GM18499 (cell line): ENCODE data around the gene KIT.
"Not testable (repeated sequence)": the region's sequence is repeated elsewhere in the genome, so short reads cannot be mapped to it uniquely, and the experiment has no call there.

Experiments used
- ATAC-seq: cut with Tn5 transposase; IDR thresholded peaks from one replicate; pipeline ENCODE4 v1.9.1; 2021; ENCODE audit warnings: moderate number of reproducible peaks; ENCODE audit not compliant: insufficient read depth, unreplicated experiment

The KIT gene

DNA sequence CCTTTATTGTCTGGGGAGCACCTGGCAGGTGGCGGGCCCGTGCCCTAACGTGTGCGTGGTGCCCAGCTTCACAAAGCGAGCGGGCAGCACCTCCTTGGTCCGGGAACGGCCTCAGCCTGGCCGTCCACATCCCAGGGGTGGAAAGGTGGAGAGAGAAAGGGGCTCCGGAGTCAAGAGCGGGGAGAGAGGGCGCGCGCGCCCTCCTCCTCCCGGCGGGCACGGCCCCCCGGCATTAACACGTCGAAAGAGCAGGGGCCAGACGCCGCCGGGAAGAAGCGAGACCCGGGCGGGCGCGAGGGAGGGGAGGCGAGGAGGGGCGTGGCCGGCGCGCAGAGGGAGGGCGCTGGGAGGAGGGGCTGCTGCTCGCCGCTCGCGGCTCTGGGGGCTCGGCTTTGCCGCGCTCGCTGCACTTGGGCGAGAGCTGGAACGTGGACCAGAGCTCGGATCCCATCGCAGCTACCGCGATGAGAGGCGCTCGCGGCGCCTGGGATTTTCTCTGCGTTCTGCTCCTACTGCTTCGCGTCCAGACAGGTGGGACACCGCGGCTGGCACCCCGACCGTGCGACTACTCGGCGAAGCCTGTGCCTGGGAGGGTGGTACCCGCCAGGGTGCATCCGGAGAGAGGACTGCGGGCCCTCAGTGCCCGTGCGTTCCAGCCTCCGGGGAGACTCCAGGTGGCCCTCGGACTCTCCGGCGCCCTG lies at the start of gene KIT:
TSS of gene KIT (plus strand) at position 407 of the 701 bp plus-strand sequence. CDS start at position 465, 58 bp downstream.
- no peak for ATAC-seq

DNA sequence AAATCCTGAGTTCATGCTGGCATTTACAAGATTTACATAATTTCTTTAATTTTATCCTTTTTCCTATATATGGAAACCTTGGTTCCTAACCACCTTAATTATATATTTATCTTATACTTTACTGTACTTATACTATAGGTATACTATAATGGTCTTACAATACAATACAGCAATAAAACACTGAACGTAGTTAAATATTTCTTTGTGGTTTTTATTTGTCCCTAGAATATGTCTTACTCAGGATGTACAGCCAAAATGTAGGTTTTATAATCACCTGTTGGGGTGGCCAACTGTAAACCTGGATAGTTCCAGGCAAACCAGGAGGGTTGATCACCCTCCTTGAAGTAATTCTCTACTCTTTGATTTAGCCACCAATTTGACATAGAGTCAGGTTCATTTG lies 48.4 kb upstream of the KIT start:
- no peak for ATAC-seq

DNA sequence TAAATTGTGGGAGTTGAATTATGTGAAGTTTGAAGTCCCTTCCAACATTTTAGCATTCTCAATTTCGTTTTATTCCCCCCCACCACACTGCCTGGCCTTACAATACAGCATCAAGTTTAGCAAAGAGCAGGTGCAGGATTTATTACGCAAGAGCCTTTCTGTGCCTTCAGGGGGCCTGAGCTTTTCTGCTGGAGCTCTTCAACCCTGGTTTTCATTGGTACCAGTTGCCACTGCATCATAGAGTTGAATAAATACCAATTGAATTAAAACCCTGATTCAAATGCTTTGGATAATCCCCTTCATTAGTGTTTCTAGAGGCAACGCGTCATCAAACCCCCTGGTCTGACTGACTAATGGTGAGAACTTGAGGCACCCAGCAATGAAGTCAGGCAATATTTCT lies 43.6 kb upstream of the KIT start:
- no peak for ATAC-seq

DNA sequence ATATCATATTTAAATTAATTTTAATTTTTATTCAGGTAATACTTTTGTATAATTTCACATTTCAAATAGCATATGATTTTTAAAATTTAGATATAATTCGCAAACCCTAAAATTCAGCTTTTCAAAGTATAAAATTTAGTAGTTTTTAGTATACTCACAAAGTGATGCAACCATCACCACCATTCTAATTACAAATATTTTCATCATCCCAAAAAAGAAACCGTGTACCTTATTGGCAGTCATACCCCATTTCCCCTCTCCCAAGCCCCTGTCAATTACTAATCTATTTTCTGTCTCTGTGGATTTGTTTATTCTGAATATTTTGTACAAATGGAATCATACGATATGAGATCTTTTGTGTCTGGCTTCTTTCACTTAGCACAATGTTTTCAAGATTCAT lies 37.0 kb upstream of the KIT start:
- no peak for ATAC-seq

DNA sequence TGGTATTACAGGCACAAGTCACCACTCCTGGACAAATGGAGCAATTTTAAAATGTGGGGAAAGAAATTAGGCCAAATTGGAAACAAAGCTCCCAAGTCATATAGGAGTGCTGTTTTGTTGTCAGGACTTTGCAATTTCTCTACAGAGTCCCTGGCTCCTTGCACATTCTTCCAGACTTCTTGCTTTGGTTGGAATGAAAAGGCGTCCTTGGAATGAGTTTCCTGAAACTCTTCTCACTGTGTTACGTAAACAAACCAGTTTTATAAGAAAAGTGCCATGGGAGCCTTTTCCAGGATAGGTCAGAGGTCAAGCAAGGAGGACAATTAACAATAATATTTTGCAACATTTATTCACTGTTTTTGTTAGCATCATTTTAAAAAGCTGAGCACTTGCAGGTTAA lies 32.4 kb upstream of the KIT start:
- ATAC-seq, result no peak

DNA sequence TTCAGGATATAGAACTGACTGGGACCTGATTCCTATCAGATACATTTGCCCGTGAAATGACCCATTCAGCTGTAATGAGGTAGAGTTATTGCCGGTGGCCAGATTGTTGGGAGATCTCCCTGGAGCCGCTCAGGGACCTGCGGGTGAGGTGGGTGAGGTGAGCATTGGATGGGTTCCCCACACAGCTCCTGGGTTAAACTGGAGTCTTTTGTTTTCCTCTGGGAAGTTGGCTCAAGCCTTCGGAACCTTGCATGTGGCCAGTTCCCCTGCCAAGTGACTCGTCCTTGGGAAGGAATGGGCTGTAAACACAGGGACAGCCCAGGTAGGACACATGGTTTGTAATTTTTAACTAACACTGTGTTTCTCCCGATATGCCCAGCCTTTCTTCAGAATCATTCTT lies 31.6 kb upstream of the KIT start:
- no peak for ATAC-seq

DNA sequence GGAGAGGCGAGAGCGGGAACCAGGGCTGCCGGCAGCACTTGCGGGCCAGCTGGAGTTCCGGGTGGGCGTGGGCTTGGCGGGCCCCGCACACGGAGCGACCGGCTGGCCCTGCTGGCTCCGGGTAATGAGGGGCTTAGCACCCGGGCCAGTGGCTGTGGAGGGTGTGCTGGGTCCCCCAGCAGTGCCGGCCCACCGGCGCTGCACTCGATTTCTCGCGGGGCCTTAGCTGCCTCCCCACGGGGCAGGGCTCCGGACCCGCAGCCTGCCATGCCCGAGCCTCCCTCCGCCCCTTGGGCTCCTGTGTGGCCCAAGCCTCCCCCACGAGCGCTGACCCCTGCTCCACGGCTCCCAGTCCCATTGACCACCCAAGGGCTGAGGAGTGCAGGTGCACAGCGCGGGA lies 25.2 kb upstream of the KIT start:
- ATAC-seq, result no peak

DNA sequence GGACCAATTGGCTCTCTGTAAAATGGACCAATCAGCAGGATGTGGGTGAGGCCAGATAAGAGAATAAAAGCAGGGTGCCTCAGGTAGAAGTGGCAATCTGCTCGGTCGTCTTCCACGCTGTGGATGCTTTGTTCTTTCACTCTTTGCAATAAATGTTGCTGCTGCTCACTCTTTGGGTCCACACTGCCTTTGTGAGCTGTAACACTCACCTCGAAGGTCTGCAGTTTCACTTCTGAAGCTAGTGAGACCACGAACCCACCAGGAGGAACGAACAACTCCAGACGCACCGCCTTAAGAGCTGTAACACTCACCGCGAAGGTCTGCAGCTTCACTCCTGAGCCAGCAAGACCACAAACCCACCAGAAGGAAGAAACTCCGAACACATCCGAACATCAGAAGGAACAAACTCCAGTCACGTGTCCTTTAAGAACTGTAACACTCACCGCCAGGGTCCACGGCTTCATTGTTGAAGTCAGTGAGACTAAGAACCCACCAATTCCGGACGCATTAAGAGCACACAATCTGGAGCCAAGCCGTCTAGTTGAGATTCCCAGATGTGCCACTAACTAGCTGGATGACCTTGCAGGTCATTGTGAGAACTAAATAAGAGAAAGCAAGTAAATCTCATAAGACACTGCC lies 24.5 kb upstream of the KIT start:
- ATAC-seq, result not testable (repeated sequence)

DNA sequence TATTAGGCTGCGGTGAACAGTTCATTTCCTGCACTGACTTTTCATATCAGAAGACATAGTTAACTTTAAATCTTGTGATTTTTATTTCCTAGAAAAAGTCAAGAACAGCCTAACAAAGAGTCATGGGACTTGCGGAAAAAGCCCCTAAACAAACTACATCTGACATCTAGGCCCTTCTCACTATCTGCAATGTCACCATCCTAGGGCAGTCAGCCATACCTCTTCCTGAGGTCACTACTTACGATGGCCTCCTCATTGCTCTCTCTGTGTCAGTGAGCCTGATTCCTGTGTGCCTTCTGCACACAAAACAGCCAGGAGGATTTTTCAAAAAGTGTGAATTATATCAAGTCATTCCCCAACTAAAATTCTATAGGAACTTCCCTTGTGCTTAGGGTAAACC lies 22.4 kb upstream of the KIT start:
- ATAC-seq, result no peak

DNA sequence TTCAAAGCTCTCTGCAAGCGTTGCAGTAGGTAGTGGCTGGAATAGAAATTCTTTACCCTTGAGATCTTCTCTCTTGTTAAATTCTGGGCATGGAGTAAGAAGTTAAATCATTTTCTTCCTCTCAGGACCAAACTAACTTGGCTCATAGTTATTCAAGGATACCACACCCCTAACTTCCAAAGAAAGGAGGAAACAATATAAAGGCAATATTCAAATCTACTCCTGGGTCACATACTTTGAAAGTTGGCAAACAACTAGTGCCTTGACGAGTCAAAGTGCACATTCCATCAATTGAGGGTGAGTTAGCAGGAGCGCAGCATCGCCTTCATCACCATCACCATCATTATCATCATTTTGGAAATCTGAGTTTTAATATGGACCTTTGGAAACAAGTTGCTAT lies 20.4 kb upstream of the KIT start:
- no peak for ATAC-seq

DNA sequence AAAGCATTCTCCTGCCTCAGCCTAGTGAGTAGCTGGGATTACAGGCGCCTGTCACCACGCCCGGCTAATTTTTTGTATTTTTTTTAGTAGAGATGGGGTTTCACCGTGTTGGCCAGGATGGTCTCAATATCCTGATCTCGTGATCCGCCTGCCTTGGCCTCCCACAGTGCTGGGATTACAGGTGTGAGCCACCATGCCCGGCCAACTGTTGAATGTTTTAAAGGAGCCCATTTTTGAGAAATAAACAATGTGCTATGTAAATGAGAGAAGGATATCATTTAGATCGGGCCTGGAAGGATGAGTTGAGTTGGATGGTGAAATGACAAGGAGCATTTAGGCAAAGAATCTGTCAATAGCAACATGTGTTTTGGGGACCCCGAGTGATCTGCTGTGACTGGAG lies 16.7 kb upstream of the KIT start:
- not testable (repeated sequence) for ATAC-seq

DNA sequence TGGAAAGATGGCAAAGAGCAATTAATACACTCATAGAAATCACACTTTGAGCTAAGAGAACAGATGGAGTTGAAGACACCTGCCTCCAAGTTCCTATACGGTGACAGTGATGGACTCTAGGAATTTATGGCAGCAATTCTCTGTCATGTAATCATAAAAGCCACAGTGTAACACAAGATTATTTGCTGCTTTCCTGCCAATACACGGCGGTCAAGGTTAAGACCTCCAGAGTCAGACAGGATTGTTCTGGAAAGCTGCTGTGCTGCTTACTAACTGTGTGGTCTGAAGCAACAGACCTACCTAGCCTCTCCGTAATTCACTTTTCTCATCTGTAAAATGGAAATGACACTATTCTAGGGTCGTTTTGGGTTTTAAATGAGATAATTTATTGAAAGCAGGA lies 14.6 kb upstream of the KIT start:
- ATAC-seq, result no peak

DNA sequence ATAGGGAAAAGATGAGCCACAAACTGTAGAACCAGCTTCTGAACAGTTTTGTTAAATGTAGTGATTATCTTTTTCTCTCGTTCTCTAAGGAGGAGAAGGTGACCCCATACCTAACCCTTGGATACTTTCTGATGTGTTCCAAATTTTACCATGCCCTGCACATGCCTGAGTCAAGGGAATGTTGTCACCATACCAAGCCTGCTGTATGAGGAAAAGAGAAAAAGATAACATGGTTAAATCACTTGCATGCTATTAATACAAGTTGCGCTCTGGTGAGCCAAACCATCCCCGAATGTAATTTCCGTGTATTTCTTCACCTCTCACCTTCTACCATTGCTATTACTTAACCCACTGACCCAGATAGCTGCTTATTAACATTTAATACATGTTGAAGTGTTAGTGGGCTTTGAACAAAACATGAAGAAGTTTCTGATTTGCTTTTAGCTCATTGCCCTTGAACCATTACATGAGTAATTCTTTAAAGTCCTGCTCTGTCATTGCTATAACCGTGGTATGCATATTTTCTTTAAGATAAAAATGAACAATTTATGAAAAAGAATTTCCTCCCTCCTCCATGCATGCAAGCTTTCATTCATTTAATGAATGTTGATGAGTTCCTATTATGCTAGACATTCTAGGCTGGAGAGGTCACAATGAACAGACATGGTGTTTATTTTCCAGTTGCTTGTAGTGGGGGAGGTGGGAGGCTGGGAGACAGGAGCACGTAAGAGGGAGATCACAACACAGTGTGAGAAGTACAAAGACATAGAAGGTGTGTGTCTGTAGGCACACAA lies 13.6 kb upstream of the KIT start:
- ATAC-seq, result no peak

DNA sequence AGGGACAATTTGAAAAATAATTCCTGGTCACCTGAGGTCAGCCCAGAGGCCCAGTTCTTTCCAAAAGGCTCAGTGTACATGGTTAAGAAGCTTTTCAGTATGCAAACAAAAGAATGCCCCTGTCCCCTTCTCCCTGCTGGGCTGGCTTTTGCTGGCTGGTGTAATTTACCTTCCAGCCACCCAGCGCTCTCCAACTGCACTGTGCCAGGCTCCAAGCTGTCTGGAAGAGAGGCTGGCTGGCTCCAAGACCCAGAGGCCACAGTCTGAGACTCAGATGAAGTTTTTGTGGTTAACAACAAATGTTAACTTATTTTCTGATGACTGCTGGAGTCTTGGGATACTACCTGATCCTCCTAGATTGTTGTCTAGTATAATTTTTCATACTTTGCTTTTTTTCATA lies 11.9 kb upstream of the KIT start:
- ATAC-seq, result no peak

DNA sequence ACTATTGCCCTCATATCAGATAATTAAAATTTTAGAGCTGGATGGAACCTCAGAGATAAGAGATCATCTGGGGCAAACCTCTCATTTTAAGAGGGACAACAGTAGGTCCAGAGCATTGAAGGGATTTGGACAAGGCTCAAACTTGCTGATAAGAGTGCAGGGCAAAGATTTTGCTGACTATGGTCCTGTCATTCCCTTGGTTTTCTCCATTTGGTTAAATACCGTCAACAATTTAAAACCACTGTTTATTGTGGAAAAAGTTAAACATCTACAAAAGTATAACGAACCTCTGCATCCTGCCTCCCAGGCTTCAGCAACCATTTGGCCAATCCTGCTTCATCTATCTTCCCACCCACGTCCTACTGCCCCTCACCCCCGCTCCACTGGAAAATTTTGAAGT lies 10.7 kb upstream of the KIT start:
- ATAC-seq, result no peak

DNA sequence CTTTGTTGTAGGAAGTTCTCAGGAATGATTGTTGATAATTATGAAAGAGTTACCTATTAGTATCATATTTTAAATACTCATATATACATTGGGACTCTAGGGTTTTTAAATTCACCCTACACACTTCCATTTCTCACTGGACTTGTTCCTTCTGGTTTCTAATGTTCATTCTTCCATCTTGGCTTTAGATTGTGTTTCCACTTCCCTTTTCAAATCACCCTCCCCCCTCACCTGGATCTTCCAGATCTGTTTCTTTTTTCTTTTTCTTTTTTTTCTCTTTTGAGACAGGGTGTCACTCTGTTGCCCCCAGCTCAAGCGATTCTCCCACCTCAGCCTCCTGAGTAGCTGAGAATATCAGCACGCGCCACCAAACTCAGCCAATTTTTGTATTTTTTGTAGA lies 6.7 kb upstream of the KIT start:
- ATAC-seq, result no peak

DNA sequence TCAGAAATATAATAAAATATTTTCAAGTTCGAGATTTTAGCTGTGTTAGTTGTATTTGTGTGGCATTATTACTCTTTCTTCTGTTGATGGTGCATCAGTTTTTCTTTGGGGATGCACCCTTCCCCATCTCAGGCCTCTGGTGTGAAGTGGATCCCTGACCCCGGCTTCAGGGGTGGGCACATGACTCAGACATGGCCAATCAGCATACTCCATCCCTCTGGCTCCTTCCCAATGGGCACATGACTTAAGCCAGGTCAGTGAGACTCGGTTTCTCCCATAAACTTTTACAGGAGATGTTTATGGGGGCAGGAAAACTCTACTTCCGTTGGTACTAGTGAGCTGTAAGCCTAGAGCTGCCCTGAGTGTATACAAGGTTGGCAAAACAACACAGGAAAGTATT lies 3.0 kb upstream of the KIT start:
- no peak for ATAC-seq

DNA sequence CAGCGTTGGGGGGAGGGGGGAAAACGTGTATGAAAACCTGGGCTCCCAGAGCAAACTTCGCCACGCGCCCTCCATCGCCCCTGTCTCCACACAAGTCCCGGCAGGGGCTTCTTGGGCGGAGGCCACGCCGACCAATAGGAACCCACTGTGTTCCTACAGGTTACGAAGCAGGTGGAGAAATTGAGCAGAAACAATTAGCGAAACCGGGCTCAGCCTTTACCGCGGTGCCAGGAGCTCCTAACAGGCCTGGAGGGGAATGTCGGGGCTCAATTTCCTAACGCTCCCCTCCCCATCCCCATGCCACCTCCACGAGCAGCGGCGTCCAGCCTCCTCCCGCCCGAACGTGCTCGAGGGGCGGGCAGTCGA lies 589 bp upstream of the KIT start:
- no peak for ATAC-seq

DNA sequence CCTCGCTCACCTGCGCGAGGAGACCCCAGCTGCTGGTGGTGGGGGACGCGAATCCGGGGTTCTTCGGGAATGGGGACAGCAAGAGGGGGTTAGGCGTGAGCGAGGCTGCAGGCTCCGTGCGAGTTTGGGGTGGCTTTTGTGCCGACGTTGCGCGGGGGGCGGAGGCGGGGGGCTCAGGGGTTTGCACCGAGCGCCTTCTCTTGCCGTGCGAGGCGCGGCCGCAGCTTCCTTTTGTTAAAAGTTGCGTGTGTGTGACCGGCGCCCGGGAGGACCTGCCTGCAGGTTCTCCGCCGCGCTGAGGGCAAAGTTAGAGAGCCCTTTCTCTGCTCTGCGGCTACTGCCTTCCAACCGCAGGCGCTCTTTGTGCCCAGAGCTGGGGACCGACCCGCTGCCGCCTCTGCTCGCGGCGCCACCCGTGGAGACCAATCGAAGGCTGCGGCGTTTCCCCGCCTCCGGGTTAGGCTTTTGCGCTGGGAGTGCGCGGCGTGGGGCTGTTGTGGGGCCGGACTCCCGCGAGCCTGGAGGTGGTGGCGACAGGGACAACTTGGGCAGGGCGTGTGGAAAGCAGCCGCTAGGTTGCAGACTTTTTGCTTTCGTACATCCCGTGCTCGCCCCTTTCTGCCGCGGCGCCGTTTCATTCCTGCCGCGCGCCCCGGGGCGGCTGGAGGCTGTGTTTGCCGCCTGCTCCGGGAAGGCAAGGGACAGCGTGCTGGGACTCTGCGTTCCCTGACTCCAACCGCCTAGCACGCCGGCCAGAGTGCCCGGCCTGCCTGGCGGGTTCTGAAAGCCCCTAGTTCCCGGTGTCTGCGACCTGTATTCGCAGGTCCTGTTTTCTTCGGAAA lies 716 bp downstream of the KIT start:
- no peak for ATAC-seq

DNA sequence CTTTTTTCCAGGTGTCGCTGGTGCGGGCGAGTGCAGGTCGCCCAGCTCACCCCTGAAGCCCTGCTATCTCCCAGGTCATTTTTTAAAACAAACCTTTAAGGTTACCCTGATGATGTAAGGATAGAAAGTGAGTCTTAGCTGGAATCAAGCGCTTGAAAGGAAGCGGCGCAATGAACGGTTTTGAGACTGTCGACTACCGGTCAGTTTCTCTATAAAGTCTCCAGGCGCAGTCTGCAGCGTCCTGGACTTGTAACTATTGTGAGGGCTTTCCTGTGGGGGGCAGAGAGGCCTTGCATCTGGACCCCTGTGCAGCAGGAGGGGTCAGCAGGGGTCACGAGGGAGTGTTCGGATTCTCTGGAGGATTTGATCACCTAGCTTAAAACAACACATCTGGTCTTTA lies 1.6 kb downstream of the KIT start:
- no peak for ATAC-seq
